PC-9 (cell line): ENCODE results near the gene POM121L2. TPM values are rescaled to one million over a fixed set of nuclear protein-coding genes. Genes with fewer than 3 reads are reported as not detected.

Experiments
- BruUV-seq: library from RNA; stranded (reverse); fragments of 400-500 nt; replicated peaks from 2 replicates; lab custom pipeline; 2021; lab: Mats Ljungman, UMichigan
- CTCF ChIA-PET: fragments of 300-600 bp; sonication (Branson Sonifier 250); formaldehyde crosslinking; loops from one replicate; lab custom pipeline; 2022; ENCODE audit warnings: antibody characterized with exemption; lab: Charles Lee
- POLR2A ChIA-PET: fragments of 300-600 bp; sonication (Branson Sonifier 250); formaldehyde crosslinking; loops from one replicate; lab custom pipeline; 2022; ENCODE audit warnings: antibody characterized with exemption; ENCODE audit not compliant: unreplicated experiment; lab: Charles Lee
- DNase-seq, 2 experiments: peaks; one replicate each; pipeline versions ENCODE4 v3.0.0 to v3.0.0-alpha.2; 2015 to 2022; ENCODE audit warnings: mixed read lengths in 1 of 2
- H2AFZ ChIP-seq: fragments of 200-600 bp; sonication (generic); 2 replicates; pipeline ENCODE4 v1.8.1; 2017; ENCODE audit warnings: antibody characterized with exemption
- H3F3A ChIP-seq: fragments of 200-600 bp; sonication (generic); 2 replicates; pipeline ENCODE4 v1.8.1; 2017; ENCODE audit warnings: antibody characterized with exemption, mild to moderate bottlenecking, low read depth; ENCODE audit not compliant: insufficient read depth
- H3K27ac ChIP-seq: fragments of 200-600 bp; sonication (generic); 2 replicates; pipeline ENCODE4 v1.6.1; 2016; ENCODE audit warnings: mixed run types
- H3K27me3 ChIP-seq: fragments of 200-600 bp; sonication (generic); 2 replicates; pipeline ENCODE4 v1.6.1; 2016; ENCODE audit warnings: low read depth, mixed run types; ENCODE audit not compliant: insufficient read depth
- H3K36me3 ChIP-seq: fragments of 200-600 bp; sonication (generic); 2 replicates; pipeline ENCODE4 v1.6.1; 2016; ENCODE audit warnings: low read depth, mixed run types
- H3K4me1 ChIP-seq: fragments of 200-600 bp; sonication (generic); replicated peaks from 2 replicates; pipeline ENCODE4 v1.6.1; 2016; ENCODE audit warnings: mixed run types; ENCODE audit not compliant: insufficient read depth
- H3K4me2 ChIP-seq: fragments of 200-600 bp; sonication (generic); 2 replicates; pipeline ENCODE4 v1.6.1; 2017; ENCODE audit warnings: mixed run types
- H3K4me3 ChIP-seq: fragments of 200-600 bp; sonication (generic); 2 replicates; pipeline ENCODE4 v1.6.1; 2016; ENCODE audit warnings: mixed run types
- H3K79me2 ChIP-seq: fragments of 200-600 bp; sonication (generic); 2 replicates; pipeline ENCODE4 v1.6.1; 2017; ENCODE audit warnings: low read depth, mixed run types
- H3K9me2 ChIP-seq: fragments of 200-600 bp; sonication (generic); 2 replicates; pipeline ENCODE4 v1.8.1; 2017; ENCODE audit warnings: mild to moderate bottlenecking; ENCODE audit not compliant: insufficient read depth
- H3K9me3 ChIP-seq: fragments of 200-600 bp; sonication (generic); 2 replicates; pipeline ENCODE4 v1.8.1; 2016; ENCODE audit warnings: low read depth; ENCODE audit not compliant: insufficient read depth
- H4K20me1 ChIP-seq: fragments of 200-600 bp; sonication (generic); 2 replicates; pipeline ENCODE4 v1.8.1; 2017; ENCODE audit not compliant: insufficient read depth
- CTCF ChIP-seq: fragments of 200-600 bp; sonication (generic); conservative IDR thresholded peaks from 2 replicates; pipeline ENCODE4 v1.6.1; 2017; ENCODE audit warnings: mixed run types, antibody characterized with exemption, mild to moderate bottlenecking, moderate library complexity
- EZH2 ChIP-seq: fragments of 200-600 bp; sonication (generic); IDR thresholded peaks from 2 replicates; pipeline ENCODE4 v1.8.0; 2017; ENCODE audit warnings: antibody characterized with exemption, low read depth
- intact Hi-C: fragments of 100-400 bp; cut with micrococcal nuclease; formaldehyde crosslinking; loops from one replicate; pipeline ENCODE4 v1.10.0; 2022; ENCODE audit not compliant: unreplicated experiment
- total RNA-seq: library from RNA; stranded (reverse); gene quantifications from 2 replicates; pipeline ENCODE4 v1.2.3, GENCODE V29; 2021

Gene POM121L2
- total RNA-seq, 1 experiment from 2014 or later: 0.26 TPM

- Histone ChIP-seq H2AFZ (peak overlapping the region; percentile 99), H3K4me3 (peak overlapping the region; percentile 84), H3K9me2 (no peaks in the 10 kb centered on the region), H3K79me2 (no peaks in the 10 kb centered on the region), H3K27me3 (no peaks in the 10 kb centered on the region), H4K20me1 (no peaks in the 10 kb centered on the region), H3K9me3 (no peaks in the 10 kb centered on the region), H3K4me1 (peaks cover 23% of the 10 kb centered on the region), H3F3A (peaks cover 32% of the 10 kb centered on the region), H3K4me2 (peak overlapping the region; percentile 99), H3K27ac (no peak overlapping the region), H3K36me3 (no peaks in the 10 kb centered on the region)
- TF ChIP-seq EZH2 (no peak), CTCF (no peak)
- no TSS peak for BruUV-seq
- intact Hi-C loops: loop anchor here (2.0 to 10.0 kb wide), 6 partner anchors 83 to 597 kb away; partner anchors contain the start of gene ZNF184
- POLR2A ChIA-PET: interaction anchor here (0.7 kb wide), 1 partner anchor 24 kb away, joined by 3 read pairs; no protein-coding TSS in a partner anchor
- peak; percentile 58 to 62 for DNase-seq
- CTCF ChIA-PET: interaction anchor here (0.7 kb wide), 1 partner anchor 454 kb away, joined by 22 read pairs; no protein-coding TSS in a partner anchor
Observed at GRCh38 chr6:27297857-27298730, 14.0 kb downstream of the POM121L2 start.

- Histone ChIP-seq H3K27ac (no peak overlapping the region), H4K20me1 (no peaks in the 10 kb centered on the region), H3K79me2 (no peaks in the 10 kb centered on the region), H3K9me2 (no peaks in the 10 kb centered on the region), H3K36me3 (no peaks in the 10 kb centered on the region), H3K4me1 (peaks cover 27% of the 10 kb centered on the region), H3K9me3 (no peaks in the 10 kb centered on the region), H3K4me2 (peak overlapping the region; percentile 99), H3K27me3 (no peaks in the 10 kb centered on the region), H2AFZ (peak overlapping the region; percentile 99), H3K4me3 (peak overlapping the region; percentile 84), H3F3A (peaks cover 34% of the 10 kb centered on the region)
- TF ChIP-seq EZH2: no peak
- TF ChIP-seq CTCF: no peak
- ChIA-PET CTCF (interaction anchor here (0.7 kb wide), 1 partner anchor 455 kb away, joined by 22 read pairs; no protein-coding TSS in a partner anchor), POLR2A (no interaction called here)
- DNase-seq: no peak
- BruUV-seq: no TSS peak
- intact Hi-C loops: loop anchor here (2.0 to 10.0 kb wide), 6 partner anchors 83 to 597 kb away; partner anchors contain the start of gene ZNF184
Observed at GRCh38 chr6:27297484-27297856, 14.6 kb downstream of the POM121L2 start.

GRCh38 chr6:27296106-27296783 lies 15.8 kb downstream of the POM121L2 start:
- peaks cover 35% of the 10 kb centered on the region for H3F3A ChIP-seq
- DNase-seq: peak; percentile 60
- no TSS peak for BruUV-seq
- no peaks in the 10 kb centered on the region for H3K36me3 ChIP-seq
- H3K9me2 ChIP-seq: no peaks in the 10 kb centered on the region
- peaks cover 27% of the 10 kb centered on the region for H3K4me1 ChIP-seq
- intact Hi-C loops: loop anchor here (2.0 to 10.0 kb wide), 6 partner anchors 81 to 599 kb away; partner anchors contain the start of gene ZNF184
- ChIA-PET POLR2A (interaction anchor here (0.5 to 1.1 kb wide), 6 partner anchors 11 to 1514 kb away, joined by 3 to 5 read pairs (median 4); a partner anchor contains a TSS), CTCF (interaction anchor here (0.6 to 1.2 kb wide), 2 partner anchors 38 to 456 kb away, joined by 5 to 8 read pairs; no protein-coding TSS in a partner anchor)
- H3K4me2 ChIP-seq: peak overlapping the region; percentile 99
- H2AFZ ChIP-seq: peak overlapping the region; percentile 99
- no peaks in the 10 kb centered on the region for H3K27me3 ChIP-seq
- H3K9me3 ChIP-seq: no peaks in the 10 kb centered on the region
- no peak for TF ChIP-seq EZH2
- TF ChIP-seq CTCF: no peak
- no peaks in the 10 kb centered on the region for H4K20me1 ChIP-seq
- H3K27ac ChIP-seq: no peak overlapping the region
- peak overlapping the region; percentile 84 for H3K4me3 ChIP-seq
- H3K79me2 ChIP-seq: no peaks in the 10 kb centered on the region
